CD14-positive monocyte (primary cell): ENCODE results near the gene NEK4. TPM values are rescaled to one million over a fixed set of nuclear protein-coding genes. Genes with fewer than 3 reads are reported as not detected.
"Not testable (repeated sequence)": the region's sequence is repeated elsewhere in the genome, so short reads cannot be mapped to it uniquely, and the experiment has no call there.

Experiments
- DNase-seq, 3 donors: peaks; one replicate each; pipeline ENCODE4 v3.0.0-alpha.2; 2011 to 2022
- H2AFZ ChIP-seq: 2 replicates; pipeline ENCODE4 v1.6.0; 2012; ENCODE audit warnings: mild to moderate bottlenecking, low read depth, low read length, inconsistent platforms; ENCODE audit not compliant: insufficient read depth, poor library complexity, severe bottlenecking
- H3K27ac ChIP-seq, 2 donors: 1 replicate in 1 of 2; 2 replicates in 1 of 2; pipeline ENCODE4 v1.5.1; 2012 to 2013; ENCODE audit warnings: low read length in 2 of 2, control low read depth in 1 of 2, inconsistent platforms in 1 of 2, low read depth in 1 of 2, mild to moderate bottlenecking in 1 of 2
- H3K27me3 ChIP-seq, 2 donors: one replicate each; pipeline versions ENCODE4 v1.6.0 to v1.6.1; 2011 to 2013; ENCODE audit warnings: low read length in 2 of 2; ENCODE audit not compliant: control insufficient read depth in 2 of 2, insufficient read depth in 2 of 2
- H3K36me3 ChIP-seq, 2 donors: replicated peaks in 1 of 2; 1 replicate in 1 of 2; 2 replicates in 1 of 2; pipeline versions ENCODE4 v1.5.1 to v1.6.1; 2012 to 2013; ENCODE audit warnings: low read length in 2 of 2, control low read depth in 1 of 2, inconsistent platforms in 1 of 2, mild to moderate bottlenecking in 1 of 2; ENCODE audit not compliant: insufficient read depth in 2 of 2, control insufficient read depth in 1 of 2
- H3K4me1 ChIP-seq, 2 donors: 1 replicate in 1 of 2; 2 replicates in 1 of 2; pipeline versions ENCODE4 v1.5.1 to v1.6.1; 2012 to 2013; ENCODE audit warnings: low read length in 2 of 2, control low read depth in 1 of 2, inconsistent platforms in 1 of 2, mild to moderate bottlenecking in 1 of 2, moderate library complexity in 1 of 2; ENCODE audit not compliant: insufficient read depth in 2 of 2, control insufficient read depth in 1 of 2
- H3K4me2 ChIP-seq: replicated peaks from 2 replicates; pipeline ENCODE3; 2012; ENCODE audit warnings: low read length, moderate library complexity, mild to moderate bottlenecking; ENCODE audit not compliant: poor library complexity, severe bottlenecking; ENCODE audit errors: extremely low read depth
- H3K4me3 ChIP-seq, 3 experiments: fragments of 200-600 bp in 1 of 3; sonication (generic) in 1 of 3; replicated peaks in 1 of 3; 1 replicate in 2 of 3; 2 replicates in 1 of 3; pipeline ENCODE4 v1.5.1; 2011 to 2013; ENCODE audit warnings: low read length in 3 of 3, mild to moderate bottlenecking in 3 of 3, control low read depth in 2 of 3, low read depth in 2 of 3, inconsistent platforms in 1 of 3, moderate library complexity in 1 of 3
- H3K79me2 ChIP-seq: 2 replicates; pipeline ENCODE4 v1.6.0; 2012; ENCODE audit warnings: mild to moderate bottlenecking, control low read depth, inconsistent platforms, low read length, moderate library complexity; ENCODE audit not compliant: insufficient read depth
- H3K9ac ChIP-seq: 2 replicates; pipeline ENCODE4 v1.6.0; 2017; ENCODE audit warnings: low read length, mild to moderate bottlenecking; ENCODE audit not compliant: insufficient read depth, poor library complexity, severe bottlenecking
- H3K9me3 ChIP-seq, 2 donors: replicated peaks in 1 of 2; 1 replicate in 1 of 2; 2 replicates in 1 of 2; pipeline versions ENCODE4 v1.5.1 to v1.6.1; 2012 to 2013; ENCODE audit warnings: low read length in 2 of 2, control low read depth in 1 of 2; ENCODE audit not compliant: control insufficient read depth in 1 of 2, insufficient read depth in 1 of 2
- H4K20me1 ChIP-seq: 2 replicates; pipeline ENCODE4 v1.6.0; 2012; ENCODE audit warnings: mild to moderate bottlenecking, low read length, control low read depth, moderate library complexity; ENCODE audit not compliant: insufficient read depth
- H3K27ac Mint-ChIP-seq, 7 donors: one replicate each; pipeline ENCODE4 v1.8.0; 2020; ENCODE audit warnings: mild to moderate bottlenecking in 7 of 7, mixed read lengths in 7 of 7, moderate library complexity in 6 of 7, inconsistent platforms in 2 of 7
- H3K27me3 Mint-ChIP-seq, 3 donors: one replicate each; pipeline ENCODE4 v1.8.0; 2021 to 2022; ENCODE audit warnings: low read depth in 3 of 3, mild to moderate bottlenecking in 3 of 3, mixed read lengths in 3 of 3, moderate library complexity in 3 of 3, inconsistent platforms in 1 of 3
- H3K36me3 Mint-ChIP-seq, 2 donors: one replicate each; pipeline ENCODE4 v1.8.0; 2020; ENCODE audit warnings: mixed read lengths in 2 of 2, inconsistent platforms in 1 of 2, mild to moderate bottlenecking in 1 of 2
- H3K4me1 Mint-ChIP-seq: one replicate; pipeline ENCODE4 v1.8.0; 2020; ENCODE audit warnings: mild to moderate bottlenecking, mixed read lengths
- H3K4me3 Mint-ChIP-seq, 2 donors: one replicate each; pipeline ENCODE4 v1.8.0; 2020; ENCODE audit warnings: mild to moderate bottlenecking in 2 of 2, mixed read lengths in 2 of 2, moderate library complexity in 1 of 2
- H3K9me3 Mint-ChIP-seq, 7 donors: one replicate each; pipeline ENCODE4 v1.8.0; 2020 to 2022; ENCODE audit warnings: mixed read lengths in 7 of 7, mild to moderate bottlenecking in 6 of 7, moderate library complexity in 6 of 7, inconsistent platforms in 2 of 7
- WGBS: methylation state at CpG from one replicate; pipeline ENCODE4 v1.1.5; 2013; ENCODE audit warnings: missing lambda C conversion rate; ENCODE audit not compliant: insufficient coverage; 5-methylcytosine and 5-hydroxymethylcytosine counted together
- intact Hi-C, 2 donors: fragments of 100-400 bp; cut with micrococcal nuclease; formaldehyde crosslinking; loops; one replicate each; pipeline versions ENCODE4 v1.15.0 to v1.15.1; 2023
- polyA plus RNA-seq, 3 donors: library from polyadenylated mRNA; depleted of rRNA in 1 of 3; unstranded in 2 of 3; stranded (reverse) in 1 of 3; fragments of 300-500 nt in 2 of 3; fragments of >200 nt in 1 of 3; fragmentation: Illumina TruSeq in 2 of 3; gene quantifications; 1 replicate in 2 of 3; 2 replicates in 1 of 3; pipeline ENCODE4 v1.2.3, GENCODE V29; 2012 to 2021
- TF ChIP-seq, protein P1 (sequence below): fragments of 200-600 bp; IDR thresholded peaks from one replicate; pipeline ENCODE4 v1.8.0; 2022; ENCODE audit warnings: antibody characterized with exemption, mild to moderate bottlenecking

The NEK4 gene
- polyA plus RNA-seq, 3 donors: 13.7 to 17.5 (median 17.4) TPM

DNA sequence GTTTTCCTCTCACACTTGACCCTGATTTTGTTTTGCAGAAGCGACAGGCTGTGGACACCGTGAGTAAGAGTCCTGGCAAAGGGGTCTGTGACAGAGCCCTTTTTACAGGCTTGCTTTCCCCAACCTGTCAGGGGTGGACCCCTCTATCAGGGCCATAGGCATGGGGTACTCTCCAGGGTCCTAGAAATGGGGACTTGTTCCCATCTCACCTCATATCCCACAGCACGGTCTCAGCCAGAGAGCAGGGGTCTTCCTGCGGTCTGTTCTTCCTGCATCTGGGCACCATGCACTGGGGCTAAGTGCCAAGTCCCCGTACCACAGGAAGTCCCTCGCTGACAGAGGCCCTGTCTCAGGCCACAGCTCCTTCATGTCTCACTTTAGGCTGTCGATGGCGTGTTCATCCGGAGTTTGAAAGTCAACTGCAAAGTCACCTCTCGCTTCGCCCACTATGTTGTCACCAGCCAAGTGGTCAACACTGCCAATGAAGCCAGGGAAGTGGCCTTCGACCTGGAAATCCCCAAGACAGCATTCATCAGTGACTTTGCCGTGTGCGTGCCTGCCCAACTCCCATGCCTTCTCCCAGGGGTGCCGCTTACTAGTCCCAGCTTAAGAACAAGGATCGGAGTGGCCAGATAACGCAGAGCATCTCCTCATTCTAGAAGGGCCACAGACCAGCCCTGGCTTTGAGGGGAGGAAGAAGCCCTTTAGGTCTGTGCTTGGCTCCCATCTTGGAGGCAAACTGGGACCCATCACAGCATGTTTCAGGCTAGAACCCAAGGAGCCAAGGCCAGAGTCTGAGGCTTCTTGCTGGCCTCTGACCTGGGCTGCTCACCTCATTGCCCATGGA lies 7.4 kb upstream of the NEK4 start:
- no peak overlapping the region for H3K4me2 ChIP-seq
- Mint-ChIP-seq H3K4me3 (no peak overlapping the region), H3K27me3 (peaks cover 2 to 6% (median 4%) of the 10 kb centered on the region in 3 donors), H3K27ac (peak overlapping the region; percentile 95 to 99 (median 97)), H3K9me3 (peaks cover 0 to 3% (median 0%) of the 10 kb centered on the region in 7 donors), H3K4me1 (peaks cover 67% of the 10 kb centered on the region), H3K36me3 (peaks cover 2 to 13% of the 10 kb centered on the region in 2 donors)
- H3K4me1 ChIP-seq: peaks cover 52 to 65% of the 10 kb centered on the region in 2 donors
- no peaks in the 10 kb centered on the region for H3K79me2 ChIP-seq
- no peak overlapping the region for H2AFZ ChIP-seq
- H4K20me1 ChIP-seq: no peaks in the 10 kb centered on the region
- DNase-seq: peak; percentile 44 to 82 (median 67)
- H3K27me3 ChIP-seq: no peaks in the 10 kb centered on the region
- no peak overlapping the region for H3K4me3 ChIP-seq
- WGBS: 41% methylated on average over 16 of the region's 17 CpGs
- H3K36me3 ChIP-seq: no peaks in the 10 kb centered on the region
- no peaks in the 10 kb centered on the region for H3K9me3 ChIP-seq
- TF ChIP-seq, protein P1, sequence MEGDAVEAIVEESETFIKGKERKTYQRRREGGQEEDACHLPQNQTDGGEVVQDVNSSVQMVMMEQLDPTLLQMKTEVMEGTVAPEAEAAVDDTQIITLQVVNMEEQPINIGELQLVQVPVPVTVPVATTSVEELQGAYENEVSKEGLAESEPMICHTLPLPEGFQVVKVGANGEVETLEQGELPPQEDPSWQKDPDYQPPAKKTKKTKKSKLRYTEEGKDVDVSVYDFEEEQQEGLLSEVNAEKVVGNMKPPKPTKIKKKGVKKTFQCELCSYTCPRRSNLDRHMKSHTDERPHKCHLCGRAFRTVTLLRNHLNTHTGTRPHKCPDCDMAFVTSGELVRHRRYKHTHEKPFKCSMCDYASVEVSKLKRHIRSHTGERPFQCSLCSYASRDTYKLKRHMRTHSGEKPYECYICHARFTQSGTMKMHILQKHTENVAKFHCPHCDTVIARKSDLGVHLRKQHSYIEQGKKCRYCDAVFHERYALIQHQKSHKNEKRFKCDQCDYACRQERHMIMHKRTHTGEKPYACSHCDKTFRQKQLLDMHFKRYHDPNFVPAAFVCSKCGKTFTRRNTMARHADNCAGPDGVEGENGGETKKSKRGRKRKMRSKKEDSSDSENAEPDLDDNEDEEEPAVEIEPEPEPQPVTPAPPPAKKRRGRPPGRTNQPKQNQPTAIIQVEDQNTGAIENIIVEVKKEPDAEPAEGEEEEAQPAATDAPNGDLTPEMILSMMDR: no peak
- intact Hi-C loops: no loop called here
- H3K27ac ChIP-seq: peak overlapping the region; percentile 92 to 95
- no peak overlapping the region for H3K9ac ChIP-seq

DNA sequence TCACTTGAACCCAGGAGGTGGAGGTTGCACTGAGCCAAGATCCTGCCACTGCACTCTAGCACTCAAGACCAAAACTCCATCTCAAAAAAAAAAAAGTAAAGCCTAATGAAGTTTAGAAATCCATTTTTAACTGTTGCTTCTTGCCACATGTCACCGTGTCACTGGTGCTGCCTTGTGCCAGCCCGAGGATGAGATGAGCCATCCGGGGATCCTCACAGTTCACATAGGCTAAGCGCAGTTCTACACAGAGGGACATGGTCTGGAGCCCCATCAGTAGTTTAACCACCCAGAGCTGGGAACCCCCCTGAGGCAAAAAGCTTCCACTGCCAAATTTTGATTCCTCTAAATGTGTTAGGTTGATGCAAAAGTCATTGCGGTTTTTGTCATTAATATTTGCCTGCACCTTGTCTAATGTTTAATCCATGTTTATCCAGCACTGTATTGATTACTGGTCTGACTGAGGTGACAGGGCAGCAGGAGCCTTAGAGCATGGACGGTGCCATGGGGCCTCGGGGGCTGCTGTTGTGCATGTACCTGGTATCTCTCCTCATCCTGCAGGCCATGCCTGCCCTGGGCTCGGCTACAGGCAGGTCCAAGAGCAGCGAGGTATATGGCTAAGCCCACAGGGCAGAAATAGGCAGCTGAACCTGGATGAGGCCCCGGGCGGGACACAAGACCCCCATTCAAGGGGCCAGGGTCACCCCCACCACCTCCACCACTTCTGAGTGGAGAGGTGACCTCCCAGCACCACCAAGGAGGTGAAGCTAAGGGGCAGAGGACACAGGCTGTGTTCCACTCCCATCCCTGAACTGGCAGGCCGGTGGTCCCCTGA lies 6.6 kb upstream of the NEK4 start, which contains the start of gene ITIH1:
TSS of gene ITIH1 (plus strand) at position 473 of the 832 bp plus-strand sequence. CDS start at position 490, 17 bp downstream.
- Histone ChIP-seq H3K27me3 (no peaks in the 10 kb centered on the region), H3K4me3 (no peak within 1 kb of the TSS), H3K36me3 (no peaks in the 10 kb centered on the region), H3K79me2 (no peaks in the 10 kb centered on the region), H4K20me1 (no peaks in the 10 kb centered on the region), H3K9ac (no peak within 1 kb of the TSS), H3K4me2 (no peak within 1 kb of the TSS), H3K4me1 (peaks cover 52 to 65% of the 10 kb centered on the region in 2 donors), H3K9me3 (no peaks in the 10 kb centered on the region), H3K27ac (peak within 1 kb of the TSS; percentile 92 to 95), H2AFZ (no peak within 1 kb of the TSS)
- Mint-ChIP-seq H3K9me3 (peaks cover 0 to 3% (median 0%) of the 10 kb centered on the region in 7 donors), H3K27ac (peak within 1 kb of the TSS; percentile 95 to 99 (median 97)), H3K4me3 (no peak within 1 kb of the TSS), H3K36me3 (peaks cover 2 to 13% of the 10 kb centered on the region in 2 donors), H3K27me3 (peaks cover under 1 to 4% (median 1%) of the 10 kb centered on the region in 3 donors), H3K4me1 (peaks cover 66% of the 10 kb centered on the region)
- DNase-seq: no peak
- 94% methylated on average over 7 of the region's 12 CpGs for WGBS
- TF ChIP-seq, protein P1: no peak
- intact Hi-C loops: no loop called here

DNA sequence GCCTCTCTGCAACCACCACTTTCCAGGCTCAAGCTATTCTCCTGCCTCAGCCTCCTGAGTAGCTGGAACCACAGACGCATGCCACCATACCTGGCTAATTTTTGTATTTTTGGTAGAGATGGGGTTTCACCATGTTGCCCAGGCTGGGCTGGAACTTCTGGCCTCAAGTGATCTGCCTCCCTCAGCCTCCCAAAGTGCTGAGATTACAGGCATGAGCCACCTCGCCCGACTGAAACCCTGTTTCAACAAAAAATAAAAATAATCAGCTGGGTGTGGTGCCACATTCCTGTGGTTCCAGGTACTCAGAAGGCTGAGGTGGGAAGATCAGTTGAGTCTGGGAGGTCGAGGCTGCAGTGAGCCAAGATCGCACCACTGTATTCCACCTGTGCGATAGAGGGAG lies 5.7 kb upstream of the NEK4 start:
- Mint-ChIP-seq H3K4me1 (peaks cover 60% of the 10 kb centered on the region), H3K27ac (peak overlapping the region in 5 of 7 donors; percentile 30 to 95 (median 74)), H3K36me3 (peaks cover 2 to 13% of the 10 kb centered on the region in 2 donors)
- H4K20me1 ChIP-seq, H3K9me3 Mint-ChIP-seq, H3K27me3 ChIP-seq, DNase-seq, H3K4me3 Mint-ChIP-seq, H3K4me2 ChIP-seq, H3K4me3 ChIP-seq, H3K27me3 Mint-ChIP-seq, H3K36me3 ChIP-seq, H3K79me2 ChIP-seq, intact Hi-C loops, H3K9ac ChIP-seq, H3K9me3 ChIP-seq, H2AFZ ChIP-seq: not testable (repeated sequence)
- Histone ChIP-seq H3K4me1 (peaks cover 56 to 62% of the 10 kb centered on the region in 2 donors), H3K27ac (peak overlapping the region in 1 of 2 donors; percentile 89)
- 87% methylated on average over 3 of the region's 6 CpGs for WGBS
